HepG2 (cell line): ENCODE results near the gene ARHGEF10L. TPM values are rescaled to one million over a fixed set of nuclear protein-coding genes. Genes with fewer than 3 reads are reported as not detected.

Experiments used
- ATAC-seq: fragments of 200-7000 bp; cut with Tn5 transposase; 3 replicates; pipeline ENCODE4 v1.9.1; 2020; ENCODE audit warnings: mild to moderate bottlenecking, moderate library complexity
- BruUV-seq: library from RNA; stranded (reverse); fragments of 400-500 nt; replicated peaks from 2 replicates; lab custom pipeline; 2021; lab: Mats Ljungman, UMichigan
- CTCF ChIA-PET: fragments of 300-600 bp; formaldehyde crosslinking; extraction: SDS; loops from one replicate; lab custom pipeline; 2021; ENCODE audit warnings: low total read pairs, inconsistent platforms, low intra/inter-chr PET ratio; lab: Yijun Ruan, JAX
- POLR2A ChIA-PET: fragments of 350-600 bp; sonication (Branson Sonifier 250); formaldehyde crosslinking; loops from one replicate; lab custom pipeline; 2020; ENCODE audit warnings: antibody characterized with exemption, inconsistent platforms; lab: Yijun Ruan, JAX
- DNase-seq: peaks from one replicate; pipeline ENCODE4 v3.0.0-alpha.2; 2015; ENCODE audit warnings: low spot score
- FAIRE-seq: peaks from 3 replicates; lab custom pipeline; 2011; peaks lifted over from hg19 to GRCh38; lab: Jason Lieb, UNC
- H2AFZ ChIP-seq: one replicate; pipeline ENCODE4 v1.6.1; 2011; ENCODE audit warnings: low read length, inconsistent platforms
- H3K27ac ChIP-seq: fragments of 300-600 bp; 3 replicates; pipeline ENCODE4 v1.8.0; 2011; ENCODE audit warnings: mixed run types, mild to moderate bottlenecking, mixed read lengths, low read length, inconsistent platforms; ENCODE audit not compliant: insufficient read depth; ENCODE audit errors: extremely low read length
- H3K27me3 ChIP-seq, 2 experiments: fragments of 200-600 bp in 1 of 2; 2 replicates in 1 of 2; 3 replicates in 1 of 2; pipeline versions ENCODE4 v1.6.0 to v1.8.0; 2011; ENCODE audit warnings: low read length in 2 of 2, mild to moderate bottlenecking in 2 of 2, moderate library complexity in 2 of 2, inconsistent platforms in 1 of 2; ENCODE audit not compliant: insufficient read depth in 2 of 2, control insufficient read depth in 1 of 2
- H3K36me3 ChIP-seq, 2 experiments: fragments of 200-600 bp in 1 of 2; replicated peaks in 1 of 2; 2 replicates in 1 of 2; 3 replicates in 1 of 2; pipeline versions ENCODE4 v1.5.1 to v1.8.0; 2011; ENCODE audit warnings: low read length in 2 of 2, inconsistent platforms in 1 of 2; ENCODE audit not compliant: insufficient read depth in 2 of 2, control insufficient read depth in 1 of 2
- H3K4me1 ChIP-seq: 2 replicates; pipeline ENCODE4 v1.5.1; 2012; ENCODE audit warnings: low read length, inconsistent platforms; ENCODE audit not compliant: insufficient read depth
- H3K4me2 ChIP-seq: 2 replicates; pipeline ENCODE4 v1.6.0; 2011; ENCODE audit warnings: low read depth, low read length, inconsistent platforms
- H3K4me3 ChIP-seq, 3 experiments: fragments of 200-600 bp in 1 of 3; sonication (generic), shearing (Covaris generic) in 1 of 3; replicated peaks in 1 of 3; 2 replicates each; pipeline ENCODE4 v1.5.1; 2011 to 2016; ENCODE audit warnings: low read length in 3 of 3, inconsistent platforms in 2 of 3, low read depth in 2 of 3, mild to moderate bottlenecking in 2 of 3, control low read depth in 1 of 3, mixed read lengths in 1 of 3; ENCODE audit not compliant: insufficient read depth in 1 of 3
- H3K79me2 ChIP-seq: one replicate; pipeline ENCODE4 v1.6.1; 2011; ENCODE audit warnings: low read length, inconsistent platforms; ENCODE audit not compliant: insufficient read depth
- H3K9ac ChIP-seq: 2 replicates; pipeline ENCODE4 v1.6.0; 2011; ENCODE audit warnings: mild to moderate bottlenecking, low read depth, low read length, inconsistent platforms; ENCODE audit not compliant: insufficient read depth
- H3K9me3 ChIP-seq: 2 replicates; pipeline ENCODE4 v1.5.1; 2012; ENCODE audit warnings: mild to moderate bottlenecking, low read length
- H4K20me1 ChIP-seq: 2 replicates; pipeline ENCODE4 v1.6.0; 2011; ENCODE audit warnings: inconsistent platforms, mild to moderate bottlenecking, low read length, moderate library complexity; ENCODE audit not compliant: insufficient read depth
- ATF7-NPFF ChIP-seq: sonication (generic); formaldehyde crosslinking; IDR thresholded peaks from 2 replicates; pipeline ENCODE4 v1.8.1; 2023; ENCODE audit warnings: mild to moderate bottlenecking, low read depth, missing genetic modification reagents, moderate library complexity
- DNMT1 ChIP-seq: sonication (generic); formaldehyde crosslinking; IDR thresholded peaks from 2 replicates; pipeline ENCODE4 v1.5.1; 2020; ENCODE audit warnings: mild to moderate bottlenecking, missing genetic modification reagents
- HDAC2 ChIP-seq: sonication (generic); formaldehyde crosslinking; IDR thresholded peaks from 2 replicates; pipeline ENCODE4 v1.4.0; 2020; ENCODE audit warnings: missing genetic modification reagents
- HNRNPK ChIP-seq: fragments of 200-400 bp; formaldehyde crosslinking; IDR thresholded peaks from 2 replicates; pipeline ENCODE4 v1.6.1; 2018; ENCODE audit warnings: low read length, low read depth, moderate library complexity, mild to moderate bottlenecking; ENCODE audit not compliant: poor library complexity, severe bottlenecking
- MNT ChIP-seq: fragments of 450-650 bp; IDR thresholded peaks from 2 replicates; pipeline ENCODE4 v1.6.1; 2016
- POGZ ChIP-seq: sonication (generic); formaldehyde crosslinking; IDR thresholded peaks from 2 replicates; pipeline ENCODE4 v1.4.0; 2020; ENCODE audit warnings: mild to moderate bottlenecking, missing genetic modification reagents
- SCMH1 ChIP-seq: sonication (generic); formaldehyde crosslinking; IDR thresholded peaks from 2 replicates; pipeline ENCODE4 v1.9.0; 2021; ENCODE audit warnings: missing genetic modification reagents, mild to moderate bottlenecking, borderline replicate concordance
- SOX5 ChIP-seq: IDR thresholded peaks from 2 replicates; pipeline ENCODE4 v1.6.1; 2016; ENCODE audit warnings: borderline replicate concordance
- SP5 ChIP-seq: IDR thresholded peaks from 2 replicates; pipeline ENCODE4 v1.6.1; 2016; ENCODE audit warnings: low read depth, borderline replicate concordance
- TCF12 ChIP-seq, 2 experiments: fragments of 450-650 bp in 1 of 2; sonication (generic) in 1 of 2; formaldehyde crosslinking in 1 of 2; IDR thresholded peaks; 2 replicates each; pipeline versions ENCODE4 v1.6.1 to v1.8.0; 2017 to 2022; ENCODE audit warnings: antibody characterized with exemption in 1 of 2, mild to moderate bottlenecking in 1 of 2, missing genetic modification reagents in 1 of 2, moderate library complexity in 1 of 2
- TOPORS ChIP-seq: sonication (generic); formaldehyde crosslinking; IDR thresholded peaks from 2 replicates; pipeline ENCODE4 v1.8.0; 2023; ENCODE audit warnings: mild to moderate bottlenecking, missing genetic modification reagents
- ZFP82 ChIP-seq: sonication (generic); formaldehyde crosslinking; IDR thresholded peaks from 2 replicates; pipeline ENCODE4 v1.5.1; 2020; ENCODE audit warnings: mild to moderate bottlenecking, missing genetic modification reagents, borderline replicate concordance
- ZNF451 ChIP-seq: sonication (generic); formaldehyde crosslinking; IDR thresholded peaks from 2 replicates; pipeline ENCODE4 v1.5.0; 2020; ENCODE audit warnings: mild to moderate bottlenecking, missing genetic modification reagents
- ZNF674 ChIP-seq: sonication (generic); formaldehyde crosslinking; IDR thresholded peaks from 2 replicates; pipeline ENCODE4 v1.5.0; 2020; ENCODE audit warnings: low read depth, mild to moderate bottlenecking, missing genetic modification reagents
- ZNF678 ChIP-seq: sonication (generic); formaldehyde crosslinking; IDR thresholded peaks from 2 replicates; pipeline ENCODE4 v1.4.0; 2020; ENCODE audit warnings: mild to moderate bottlenecking, missing genetic modification reagents
- ZNF746 ChIP-seq: sonication (generic); formaldehyde crosslinking; IDR thresholded peaks from 2 replicates; pipeline ENCODE4 v1.8.0; 2022; ENCODE audit warnings: mild to moderate bottlenecking, missing genetic modification reagents
- ZNF792 ChIP-seq: IDR thresholded peaks from 2 replicates; pipeline ENCODE4 v1.6.1; 2016
- ZSCAN12 ChIP-seq: sonication (generic); formaldehyde crosslinking; IDR thresholded peaks from 2 replicates; pipeline ENCODE4 v1.9.0; 2021; ENCODE audit warnings: mild to moderate bottlenecking, missing genetic modification reagents
- WGBS: methylation state at CpG from one replicate; pipeline ENCODE4 v1.1.6; 2017; ENCODE audit warnings: low lambda C conversion rate; 5-methylcytosine and 5-hydroxymethylcytosine counted together
- in situ Hi-C: cut with HindIII; loops from 2 replicates; pipeline ENCODE4 v1.10.0; 2017; ENCODE audit warnings: low pct_unique_long_range_greater_than_20kb; ENCODE audit not compliant: extremely low pct_ligation_motif_present
- intact Hi-C: fragments of 100-400 bp; cut with micrococcal nuclease; formaldehyde crosslinking; loops from one replicate; pipeline ENCODE4 v1.10.0; 2022; ENCODE audit not compliant: unreplicated experiment
- polyA plus RNA-seq, 8 experiments: library from polyadenylated mRNA; depleted of rRNA in 3 of 8; stranded (reverse) in 7 of 8; unstranded in 1 of 8; fragments of >200 nt; fragmentation: Illumina TruSeq in 4 of 8; extraction: Trizol in 4 of 8; gene quantifications; 2 replicates each; pipeline versions ENCODE4 v1.2.1 to v1.2.3, GENCODE V29; 2011 to 2016; ENCODE audit warnings: low read depth in 4 of 8, missing spikeins in 1 of 8, mixed read lengths in 1 of 8; ENCODE audit not compliant: insufficient read depth in 1 of 8
- total RNA-seq, 5 experiments: library from RNA; depleted of rRNA; stranded (reverse); fragments of >200 nt; fragmentation: Illumina TruSeq; extraction: Trizol; gene quantifications; 2 replicates each; pipeline ENCODE4 v1.2.3, GENCODE V29; 2016; ENCODE audit warnings: low read depth in 1 of 5
- TF ChIP-seq, protein P1 (sequence below): sonication (generic); formaldehyde crosslinking; IDR thresholded peaks from 2 replicates; pipeline ENCODE4 v1.8.0; 2022; ENCODE audit warnings: mild to moderate bottlenecking, missing genetic modification reagents, moderate library complexity

ARHGEF10L gene
- total and polyA plus RNA-seq, 2 of the 13 experiments (the other 11 are each of a cell fraction or from before 2014, with no cell fraction given): 46.5 to 78.3 TPM

DNA sequence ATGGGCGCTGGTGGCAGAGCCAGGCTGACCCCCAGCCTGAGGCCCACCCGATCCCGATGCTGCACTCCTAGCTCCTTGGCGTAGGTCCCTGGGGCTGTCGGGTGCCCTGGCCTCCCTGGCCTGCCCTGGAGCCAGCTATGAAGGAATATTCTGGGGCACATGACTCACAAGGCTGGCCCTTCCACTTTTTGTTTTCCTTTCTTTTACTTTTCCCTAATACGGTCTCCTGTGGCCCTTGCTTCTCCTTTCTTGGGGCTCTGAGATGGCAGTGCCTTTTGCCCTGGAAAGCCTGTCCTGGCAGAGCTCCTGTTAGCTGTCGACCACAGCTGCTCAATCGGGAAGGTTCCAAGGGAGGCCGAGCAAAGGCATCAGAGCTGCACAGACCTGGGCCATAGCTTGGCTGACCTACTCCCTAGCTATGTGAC, 22.1 kb downstream of the ARHGEF10L start:
- no TSS peak for BruUV-seq
- H3K79me2 ChIP-seq: no peaks in the 10 kb centered on the region
- POLR2A ChIA-PET: interaction anchor here (0.9 to 1.0 kb wide), 2 partner anchors 8 to 26 kb away, joined by 4 to 5 read pairs; no protein-coding TSS in a partner anchor
- WGBS: 86% methylated on average over 6 of the region's 9 CpGs
- no peaks in the 10 kb centered on the region for H3K9me3 ChIP-seq
- H3K4me1 ChIP-seq: peaks cover 63% of the 10 kb centered on the region
- FAIRE-seq (no peak), DNase-seq (no peak), ATAC-seq (no peak)
- in situ Hi-C loops (no loop called here), intact Hi-C loops (no loop called here)
- no peak overlapping the region for H3K27ac ChIP-seq
- CTCF ChIA-PET: no interaction called here
- H2AFZ ChIP-seq: no peak overlapping the region
- no peak overlapping the region for H3K4me2 ChIP-seq
- H3K4me3 ChIP-seq: no peak overlapping the region
- TF ChIP-seq ZNF792 (CRISPR knock-in tag): no peak
- no peak for TF ChIP-seq ZFP82
- TF ChIP-seq ZNF678: no peak
- no peak for TF ChIP-seq SOX5
- TF ChIP-seq ZNF674 (CRISPR knock-in tag): no peak
- no peak for TF ChIP-seq HDAC2
- TF ChIP-seq, protein P1, sequence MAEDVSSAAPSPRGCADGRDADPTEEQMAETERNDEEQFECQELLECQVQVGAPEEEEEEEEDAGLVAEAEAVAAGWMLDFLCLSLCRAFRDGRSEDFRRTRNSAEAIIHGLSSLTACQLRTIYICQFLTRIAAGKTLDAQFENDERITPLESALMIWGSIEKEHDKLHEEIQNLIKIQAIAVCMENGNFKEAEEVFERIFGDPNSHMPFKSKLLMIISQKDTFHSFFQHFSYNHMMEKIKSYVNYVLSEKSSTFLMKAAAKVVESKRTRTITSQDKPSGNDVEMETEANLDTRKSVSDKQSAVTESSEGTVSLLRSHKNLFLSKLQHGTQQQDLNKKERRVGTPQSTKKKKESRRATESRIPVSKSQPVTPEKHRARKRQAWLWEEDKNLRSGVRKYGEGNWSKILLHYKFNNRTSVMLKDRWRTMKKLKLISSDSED: no peak
- no peak for TF ChIP-seq SP5
- TF ChIP-seq MNT: no peak
- TF ChIP-seq HNRNPK: no peak
- no peak for TF ChIP-seq ATF7-NPFF (CRISPR knock-in tag)
- TF ChIP-seq ZSCAN12: no peak
- TF ChIP-seq DNMT1 (CRISPR knock-in tag): no peak
- no peak for TF ChIP-seq TOPORS (CRISPR knock-in tag)
- no peak for TF ChIP-seq ZNF746
- no peak for TF ChIP-seq POGZ
- no peak for TF ChIP-seq TCF12 (IDR thresholded peaks at IDR 0.05)
- no peak for TF ChIP-seq TCF12 (CRISPR knock-in tag; IDR thresholded peaks at IDR 0.05)
- TF ChIP-seq SCMH1 (CRISPR knock-in tag): no peak
- no peak for TF ChIP-seq ZNF451
- H3K27me3 ChIP-seq: no peaks in the 10 kb centered on the region
- H4K20me1 ChIP-seq: no peaks in the 10 kb centered on the region
- H3K36me3 ChIP-seq: no peaks in the 10 kb centered on the region
- H3K9ac ChIP-seq: no peak overlapping the region
